Endothelial cell of umbilical vein (primary cell): Measurements from ENCODE around the gene CEP97. TPM values are rescaled to one million over a fixed set of nuclear protein-coding genes. Genes with fewer than 3 reads are reported as not detected.

Experiments
- BruUV-seq: library from RNA; stranded (reverse); fragments of 400-500 nt; replicated peaks from 2 replicates; lab custom pipeline; 2021; lab: Mats Ljungman, UMichigan
- CTCF ChIA-PET: fragments of 300-600, 350-600 bp; sonication (Branson Sonifier 250); formaldehyde crosslinking; loops from one replicate; lab custom pipeline; 2021; ENCODE audit warnings: antibody characterized with exemption, inconsistent platforms; lab: Charles Lee
- POLR2A ChIA-PET: fragments of 300-600, 350-600 bp; sonication (Branson Sonifier 250); formaldehyde crosslinking; loops from one replicate; lab custom pipeline; 2021; ENCODE audit warnings: antibody characterized with exemption, inconsistent platforms; lab: Charles Lee
- DNase-seq: peaks from one replicate; pipeline ENCODE4 v3.0.0-alpha.2; 2011; ENCODE audit warnings: low read depth, low spot score
- FAIRE-seq: peaks from 2 replicates; lab custom pipeline; 2011; peaks lifted over from hg19 to GRCh38; lab: Jason Lieb, UNC
- H2AFZ ChIP-seq: 2 replicates; pipeline ENCODE4 v1.6.0; 2012; ENCODE audit warnings: low read depth, low read length, control low read depth, inconsistent platforms
- H3K27ac ChIP-seq: 2 replicates; pipeline ENCODE4 v1.5.1; 2011; ENCODE audit warnings: low read depth, mild to moderate bottlenecking, control low read depth, low read length, moderate library complexity; ENCODE audit not compliant: insufficient read depth
- H3K27me3 ChIP-seq, 2 experiments: 2 replicates each; pipeline versions ENCODE4 v1.6.0 to v1.6.1; 2011; ENCODE audit warnings: low read length in 2 of 2, mixed read lengths in 1 of 2; ENCODE audit not compliant: control insufficient read depth in 2 of 2, insufficient read depth in 2 of 2
- H3K36me3 ChIP-seq, 2 experiments: 2 replicates in 1 of 2; 3 replicates in 1 of 2; pipeline ENCODE4 v1.5.1; 2011; ENCODE audit warnings: low read length in 2 of 2, mild to moderate bottlenecking in 1 of 2, moderate library complexity in 1 of 2; ENCODE audit not compliant: control insufficient read depth in 2 of 2, insufficient read depth in 2 of 2; ENCODE audit errors: extremely low read depth in 1 of 2
- H3K4me1 ChIP-seq: 3 replicates; pipeline ENCODE4 v1.5.1; 2011; ENCODE audit warnings: mild to moderate bottlenecking, low read length; ENCODE audit not compliant: control insufficient read depth, insufficient read depth; ENCODE audit errors: extremely low read depth
- H3K4me2 ChIP-seq: 2 replicates; pipeline ENCODE4 v1.6.1; 2011; ENCODE audit warnings: low read length, control low read depth, mixed read lengths; ENCODE audit not compliant: insufficient read depth
- H3K4me3 ChIP-seq, 3 experiments: fragments of 200-600 bp in 1 of 3; sonication (generic), shearing (Covaris generic) in 1 of 3; replicated peaks in 1 of 3; 2 replicates each; pipeline ENCODE4 v1.5.1; 2011 to 2016; ENCODE audit warnings: control low read depth in 3 of 3, low read length in 3 of 3, mild to moderate bottlenecking in 2 of 3, inconsistent platforms in 1 of 3, low read depth in 1 of 3, moderate library complexity in 1 of 3; ENCODE audit not compliant: insufficient read depth in 1 of 3
- H3K79me2 ChIP-seq: 2 replicates; pipeline ENCODE4 v1.6.0; 2012; ENCODE audit warnings: low read length, inconsistent platforms; ENCODE audit not compliant: control insufficient read depth, insufficient read depth
- H3K9ac ChIP-seq: replicated peaks from 2 replicates; pipeline ENCODE3; 2011; ENCODE audit warnings: low read length, control low read depth; ENCODE audit not compliant: insufficient read depth; ENCODE audit errors: extremely low read depth
- H3K9me1 ChIP-seq: replicated peaks from 3 replicates; pipeline ENCODE4 v1.6.0; 2011; ENCODE audit warnings: mild to moderate bottlenecking, low read length; ENCODE audit not compliant: control insufficient read depth, insufficient read depth; ENCODE audit errors: extremely low read depth
- H3K9me3 ChIP-seq: replicated peaks from 2 replicates; pipeline ENCODE4 v1.5.1; 2012; ENCODE audit warnings: low read length, inconsistent platforms; ENCODE audit not compliant: control insufficient read depth, insufficient read depth
- H4K20me1 ChIP-seq: replicated peaks from 2 replicates; pipeline ENCODE3; 2011; ENCODE audit warnings: mild to moderate bottlenecking, low read length; ENCODE audit not compliant: control insufficient read depth, insufficient read depth; ENCODE audit errors: extremely low read depth
- CTCF ChIP-seq, 2 donors: IDR thresholded peaks; 1 replicate in 1 of 2; 2 replicates in 1 of 2; pipeline ENCODE4 v1.5.1; 2011; ENCODE audit warnings: low read length in 2 of 2, mild to moderate bottlenecking in 2 of 2, moderate library complexity in 2 of 2, control low read depth in 1 of 2, inconsistent platforms in 1 of 2, low read depth in 1 of 2; ENCODE audit not compliant: insufficient read depth in 1 of 2; ENCODE audit errors: extremely low read depth in 1 of 2
- EZH2 ChIP-seq: IDR thresholded peaks from 2 replicates; pipeline ENCODE4 v1.6.1; 2012; ENCODE audit warnings: borderline replicate concordance, low read depth, mild to moderate bottlenecking, moderate library complexity, low read length, inconsistent platforms; ENCODE audit not compliant: severe bottlenecking
- FOS ChIP-seq: IDR thresholded peaks from 2 replicates; pipeline ENCODE4 v1.6.1; 2011; ENCODE audit warnings: mild to moderate bottlenecking, low read length, moderate library complexity, borderline replicate concordance; ENCODE audit not compliant: insufficient read depth
- GATA2 ChIP-seq: IDR thresholded peaks from 2 replicates; pipeline ENCODE4 v1.7.0; 2011; ENCODE audit warnings: low read depth, mild to moderate bottlenecking, moderate library complexity, mixed read lengths, low read length; ENCODE audit not compliant: insufficient read length, insufficient read depth
- JUN ChIP-seq: IDR thresholded peaks from 2 replicates; pipeline ENCODE4 v1.6.1; 2011; ENCODE audit warnings: borderline replicate concordance, low read depth; ENCODE audit not compliant: insufficient read length, insufficient read depth
- MAX ChIP-seq: IDR thresholded peaks from 2 replicates; pipeline ENCODE4 v1.6.1; 2011; ENCODE audit not compliant: insufficient read depth, insufficient read length
- MYC ChIP-seq: IDR thresholded peaks from one replicate; pipeline ENCODE4 v1.6.1; 2011; ENCODE audit warnings: mild to moderate bottlenecking, low read depth, low read length
- POLR2A ChIP-seq: IDR thresholded peaks from 2 replicates; pipeline ENCODE4 v1.6.1; 2012; ENCODE audit warnings: low read depth, mild to moderate bottlenecking, control low read depth, low read length
- POLR2AphosphoS5 ChIP-seq: IDR thresholded peaks from 2 replicates; pipeline ENCODE4 v1.6.1; 2012; ENCODE audit warnings: low read depth, mild to moderate bottlenecking, control low read depth, low read length, moderate library complexity; ENCODE audit not compliant: insufficient read depth
- dilution Hi-C: fragments of 300-500 bp; cut with MboI; formaldehyde crosslinking; loops from one replicate; pipeline ENCODE4 v1.15.0; 2019; ENCODE audit warnings: low sequenced_read_pairs; ENCODE audit not compliant: extremely low pct_ligation_motif_present
- intact Hi-C: fragments of 100-400 bp; cut with micrococcal nuclease; formaldehyde crosslinking; loops from one replicate; pipeline ENCODE4 v1.10.0; 2022
- polyA plus RNA-seq, 4 experiments: library from polyadenylated mRNA; depleted of rRNA in 3 of 4; stranded (reverse) in 3 of 4; unstranded in 1 of 4; fragments of >200 nt; gene quantifications; 2 replicates each; pipeline versions ENCODE4 v1.2.1 to v1.2.3, GENCODE V29; 2011 to 2012; ENCODE audit warnings: missing spikeins in 1 of 4
- total RNA-seq: library from RNA; stranded (reverse); gene quantifications from 2 replicates; pipeline ENCODE4 v1.2.3, GENCODE V29; 2021

CEP97 gene
- total and polyA plus RNA-seq, 2 donors (not counting 3 experiments of a cell fraction or from before 2014, with no cell fraction given) = 1.9 to 10.3 TPM

- no peaks in the 10 kb centered on the region for H3K27me3 ChIP-seq
- DNase-seq = no peak
- H3K4me1 ChIP-seq = peaks cover 28% of the 10 kb centered on the region
- H3K4me2 ChIP-seq = peak overlapping the region; percentile 99
- POLR2A ChIA-PET = no interaction called here
- TF ChIP-seq POLR2A (no peak), GATA2 (no peak), FOS (no peak), EZH2 (no peak), MYC (no peak), MAX (no peak), JUN (no peak), CTCF (IDR thresholded peaks at IDR 0.05; ENCODE audit: extremely low read depth in 1 of 2, insufficient read depth in 1 of 2, low read depth in 1 of 2, low read length in 2 of 2) (no peak), POLR2AphosphoS5 (no peak)
- peak overlapping the region; percentile 88 for H3K9ac ChIP-seq
- H3K9me3 ChIP-seq = no peaks in the 10 kb centered on the region
- peaks cover 0 to 7% of the 10 kb centered on the region in 2 experiments for H3K36me3 ChIP-seq
- CTCF ChIA-PET = no interaction called here
- no peak for FAIRE-seq
- dilution Hi-C loops = no loop called here
- H3K79me2 ChIP-seq = peaks cover 18% of the 10 kb centered on the region
- BruUV-seq = no TSS peak
- peak overlapping the region; percentile 90 for H2AFZ ChIP-seq
- H3K4me3 ChIP-seq = peak overlapping the region; percentile 72 to 96 (median 94)
- H3K9me1 ChIP-seq = no peaks in the 10 kb centered on the region
- H3K27ac ChIP-seq = peak overlapping the region; percentile 53
- H4K20me1 ChIP-seq = no peaks in the 10 kb centered on the region
- intact Hi-C loops = loop anchor here (1.0 to 2.0 kb wide), 4 partner anchors 31 to 123 kb away; partner anchors contain the start of genes NFKBIZ, NXPE3 and RPL24
Measured at GRCh38 chr3:101725890-101726275, 1.5 kb downstream of the CEP97 start.
